Heart left ventricle (tissue), 13 donors: Measurements from ENCODE around the gene PPM1J.

Source experiments
- POLR2A ChIP-seq, 2 donors: fragments of 450-650 bp; IDR thresholded peaks; one replicate each; pipeline ENCODE4 v1.6.1; 2017; ENCODE audit warnings: antibody characterized with exemption in 2 of 2, mild to moderate bottlenecking in 2 of 2, moderate library complexity in 2 of 2
- TF ChIP-seq, protein P1 (sequence below), 12 donors: fragments of 200-600 bp; sonication (generic) in 4 of 12; IDR thresholded peaks; one replicate each; pipeline versions ENCODE4 v1.5.0 to v1.8.0; 2018 to 2022; ENCODE audit warnings: antibody characterized with exemption in 12 of 12, mild to moderate bottlenecking in 5 of 12
- donor health status: ischemic (EF 13 %, LVEDD 7.1; RV severe dilation, severe dysfunction).
- donor health status: DM: no; HTN: yes; CAD: no.
- donor health status: DM: no; HTN: no; CAD: no.
- donor health status: ischemic (EF 25% LVEDD 6.9; RV normal size, moderate dysfunction).
- donor health status: ischemic (EF 25% LVEDD 5.7; RV mildly dilated, moderate dysfunction).
- donor health status: ischemic (EF 35%, LVEDD 5.7; RV mildly dilated, moderate dysfunction).
- donor health status: nonischemic (EF 11% LVEDD 7.7; RV severe dilation, severe dysfunction).
- donor health status: DM: yes; HTN: yes; CAD: no.
- donor health status: PGD.
- donor health status: ischemic (EF 29% LVEDD 5.4; RV normal size, mild dysfunction).
- donor health status: nonischemic (EF 23%, LVEDD 6.1; RV moderate dilation, normal function).

DNA sequence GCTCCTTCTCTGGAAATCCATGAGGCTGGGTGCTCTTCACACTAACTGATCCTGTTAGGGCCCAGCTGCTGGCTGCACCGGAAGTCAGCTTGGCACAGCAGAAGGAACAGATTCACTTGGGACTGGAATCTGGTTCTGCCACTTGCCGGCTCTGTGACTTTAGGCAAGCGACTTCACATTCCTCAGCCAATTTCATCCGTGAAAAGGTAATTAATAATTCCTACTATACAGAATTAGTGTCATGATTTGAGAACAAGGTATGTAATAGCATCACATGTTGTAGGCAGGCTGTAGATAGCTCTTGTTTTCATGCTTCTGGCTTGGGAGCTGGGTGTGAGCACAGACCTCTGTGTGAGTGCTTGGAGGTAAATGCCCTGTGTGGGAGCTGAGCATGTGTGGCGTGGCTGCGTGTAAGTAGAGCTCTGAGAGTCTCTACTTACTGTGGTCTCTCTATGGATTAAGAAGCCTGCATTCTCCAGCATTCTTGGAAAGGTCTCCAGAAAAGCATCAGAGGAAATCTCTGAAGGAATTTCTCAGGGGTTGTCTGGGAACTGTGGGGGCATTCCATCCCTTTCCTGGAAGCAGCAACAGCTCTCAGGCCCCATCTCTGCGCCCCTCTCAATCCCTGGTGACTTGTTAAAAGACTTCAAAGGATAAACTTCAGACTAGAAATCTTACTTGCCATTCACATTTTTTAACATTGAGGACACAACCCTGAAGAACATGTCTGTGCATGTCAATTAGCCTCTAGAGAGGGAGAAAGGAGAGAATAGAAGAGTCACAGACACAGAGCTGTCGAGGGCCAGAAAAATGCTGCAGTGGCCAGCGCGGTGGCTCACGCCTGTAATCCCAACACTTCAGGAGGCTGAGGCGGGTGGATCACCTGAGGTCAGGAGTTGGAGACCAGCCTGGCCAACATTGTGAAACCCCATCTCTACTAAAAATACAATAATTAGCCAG lies 47.7 kb upstream of the PPM1J start:
- TF ChIP-seq POLR2A (IDR thresholded peaks at IDR 0.05), result no peak
- TF ChIP-seq, protein P1, sequence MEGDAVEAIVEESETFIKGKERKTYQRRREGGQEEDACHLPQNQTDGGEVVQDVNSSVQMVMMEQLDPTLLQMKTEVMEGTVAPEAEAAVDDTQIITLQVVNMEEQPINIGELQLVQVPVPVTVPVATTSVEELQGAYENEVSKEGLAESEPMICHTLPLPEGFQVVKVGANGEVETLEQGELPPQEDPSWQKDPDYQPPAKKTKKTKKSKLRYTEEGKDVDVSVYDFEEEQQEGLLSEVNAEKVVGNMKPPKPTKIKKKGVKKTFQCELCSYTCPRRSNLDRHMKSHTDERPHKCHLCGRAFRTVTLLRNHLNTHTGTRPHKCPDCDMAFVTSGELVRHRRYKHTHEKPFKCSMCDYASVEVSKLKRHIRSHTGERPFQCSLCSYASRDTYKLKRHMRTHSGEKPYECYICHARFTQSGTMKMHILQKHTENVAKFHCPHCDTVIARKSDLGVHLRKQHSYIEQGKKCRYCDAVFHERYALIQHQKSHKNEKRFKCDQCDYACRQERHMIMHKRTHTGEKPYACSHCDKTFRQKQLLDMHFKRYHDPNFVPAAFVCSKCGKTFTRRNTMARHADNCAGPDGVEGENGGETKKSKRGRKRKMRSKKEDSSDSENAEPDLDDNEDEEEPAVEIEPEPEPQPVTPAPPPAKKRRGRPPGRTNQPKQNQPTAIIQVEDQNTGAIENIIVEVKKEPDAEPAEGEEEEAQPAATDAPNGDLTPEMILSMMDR (IDR thresholded peaks at IDR 0.05), result no peak
